Right lobe of liver (tissue), 6 donors: ENCODE results near the gene ALKBH3. TPM values are rescaled to one million over a fixed set of nuclear protein-coding genes. Genes with fewer than 3 reads are reported as not detected.
A peak's percentile ranks its signal among the peaks of the same experiment; 100 is the strongest.

Experiments
- ATAC-seq, 4 donors: fragments of 200-7000 bp; cut with Tn5 transposase; one replicate each; pipeline ENCODE4 v1.9.1; 2020; ENCODE audit warnings: mild to moderate bottlenecking in 4 of 4, moderate library complexity in 4 of 4
- DNase-seq, 3 donors: peaks; one replicate each; pipeline ENCODE4 v3.0.0-alpha.2; 2020
- H3K27ac ChIP-seq, 3 donors: fragments of 200-600 bp; one replicate each; pipeline ENCODE4 v1.8.0; 2022
- H3K27me3 ChIP-seq, 2 donors: fragments of 200-600 bp; one replicate each; pipeline ENCODE4 v1.8.0; 2022
- H3K36me3 ChIP-seq, 4 donors: fragments of 200-600 bp; sonication (generic) in 1 of 4; one replicate each; pipeline versions ENCODE4 v1.5.1 to v1.8.0; 2017 to 2022; ENCODE audit warnings: control low read depth in 1 of 4
- H3K4me1 ChIP-seq, 4 donors: fragments of 200-600 bp; sonication (generic) in 1 of 4; one replicate each; pipeline versions ENCODE4 v1.5.1 to v1.8.0; 2017 to 2022; ENCODE audit warnings: control low read depth in 1 of 4
- H3K4me3 ChIP-seq, 3 donors: fragments of 200-600 bp; one replicate each; pipeline ENCODE4 v1.8.0; 2022
- H3K9me3 ChIP-seq, 4 donors: fragments of 200-600 bp; sonication (generic) in 1 of 4; one replicate each; pipeline versions ENCODE4 v1.5.1 to v1.8.0; 2017 to 2022; ENCODE audit warnings: control low read depth in 1 of 4
- CTCF ChIP-seq, 4 donors: fragments of 200-600 bp in 3 of 4; fragments of 450-650 bp in 1 of 4; IDR thresholded peaks; one replicate each; pipeline versions ENCODE4 v1.5.1 to v1.8.0; 2016 to 2022; ENCODE audit warnings: antibody characterized with exemption in 4 of 4, mild to moderate bottlenecking in 2 of 4
- POLR2A ChIP-seq: fragments of 450-650 bp; IDR thresholded peaks from one replicate; pipeline ENCODE4 v1.6.1; 2017; ENCODE audit warnings: antibody characterized with exemption, mild to moderate bottlenecking
- WGBS: methylation state at CpG from one replicate; pipeline ENCODE4 v1.1.6; 2018; ENCODE audit warnings: low coverage, low lambda C conversion rate; ENCODE audit not compliant: insufficient coverage; ENCODE audit errors: missing lambda C conversion rate; 5-methylcytosine and 5-hydroxymethylcytosine counted together
- intact Hi-C, 2 donors: fragments of 100-400 bp; cut with DNase I; formaldehyde crosslinking; loops; one replicate each; pipeline versions ENCODE4 v1.11.2 to v1.14.1; 2022
- total RNA-seq, 6 experiments: library from RNA; depleted of rRNA in 2 of 6; stranded (reverse); fragments of >200 nt in 2 of 6; fragmentation: NEBNext Ultra II Directional in 3 of 6; extraction: Animal tissue kit (Norgen Biotek cat#: 25700) in 3 of 6; gene quantifications; one replicate each; pipeline versions ENCODE4 v1.1.0 to v1.2.4, GENCODE V29; 2016 to 2023
- donor health status: DM: no; HTN: yes; CAD: no.
- donor health status: DM: no; HTN: no; CAD: no.
- donor health status: DM: no; HTN: no; CAD: no.
- donor health status: DM: no; HTN: yes; CAD: no.
- donor health status: DM: no; HTN: yes; CAD: no.

The ALKBH3 gene
- total RNA-seq, 6 experiments from 2014 or later, result 11.2 to 20.2 (median 17.0) TPM

- DNase-seq, result no peak
- Histone ChIP-seq H3K4me1 (no peaks in the 10 kb centered on the region), H3K27ac (no peak overlapping the region), H3K4me3 (no peak overlapping the region), H3K9me3 (peaks cover 0 to 6% (median 0%) of the 10 kb centered on the region in 4 donors), H3K27me3 (no peaks in the 10 kb centered on the region), H3K36me3 (no peaks in the 10 kb centered on the region)
- 45% methylated on average over 2 of the region's 2 CpGs for WGBS
- intact Hi-C loops, result no loop called here
- TF ChIP-seq POLR2A (no peak), CTCF (IDR thresholded peaks at IDR 0.05) (no peak)
- ATAC-seq, result no peak
These were observed 87.0 kb downstream of the ALKBH3 start for GRCh38 chr11:43967661-43968060.

- no peak overlapping the region for H3K4me3 ChIP-seq
- intact Hi-C loops, result no loop called here
- H3K36me3 ChIP-seq, result no peaks in the 10 kb centered on the region
- no peaks in the 10 kb centered on the region for H3K27me3 ChIP-seq
- peaks cover 0 to 6% (median 0%) of the 10 kb centered on the region in 4 donors for H3K9me3 ChIP-seq
- no peak for TF ChIP-seq POLR2A
- TF ChIP-seq CTCF (IDR thresholded peaks at IDR 0.05), result no peak
- ATAC-seq, result peak in 3 of 4 donors; percentile 51 to 74 (median 56)
- 58% methylated on average over 4 of the region's 4 CpGs for WGBS
- no peak overlapping the region for H3K27ac ChIP-seq
- DNase-seq, result no peak
- no peaks in the 10 kb centered on the region for H3K4me1 ChIP-seq
These were observed 88.1 kb downstream of the ALKBH3 start for GRCh38 chr11:43968719-43969118.

- intact Hi-C loops, result no loop called here
- no peaks in the 10 kb centered on the region for H3K36me3 ChIP-seq
- no peak overlapping the region for H3K27ac ChIP-seq
- H3K4me1 ChIP-seq, result no peaks in the 10 kb centered on the region
- ATAC-seq (peak; percentile 42 to 67 (median 66)), DNase-seq (no peak)
- TF ChIP-seq POLR2A, result no peak
- TF ChIP-seq CTCF (IDR thresholded peaks at IDR 0.05), result no peak
- no peaks in the 10 kb centered on the region for H3K27me3 ChIP-seq
- 31% methylated on average over 4 of the region's 4 CpGs for WGBS
- H3K4me3 ChIP-seq, result no peak overlapping the region
- H3K9me3 ChIP-seq, result peaks cover 0 to 6% (median 0%) of the 10 kb centered on the region in 4 donors
These were observed 88.9 kb downstream of the ALKBH3 start for GRCh38 chr11:43969543-43969942.

Other genes starting within 250 kb of the ALKBH3 start
- 100 to 1,000 TPM in 2 of 6 experiments, 10 to 100 TPM in 4; 68.3 to 107 (median 93.2) TPM for gene HSD17B12, start 200.1 kb upstream of the ALKBH3 start, total RNA-seq
- 100 to 1,000 TPM in 1 of 6 experiments, 10 to 100 TPM in 2, 1 to 10 TPM in 3; 5.4 to 115 (median 27.7) TPM for gene C11orf96, start 61.8 kb downstream of the ALKBH3 start, total RNA-seq
- not detected for gene ACCSL, start 167.2 kb downstream of the ALKBH3 start, total RNA-seq
- 10 to 100 TPM in 4 of 6 experiments, 1 to 10 TPM in 2; 7.3 to 32.2 (median 15.4) TPM for gene ACCS, start 185.4 kb downstream of the ALKBH3 start, total RNA-seq
- gene EXT2, start 214.8 kb downstream of the ALKBH3 start, total RNA-seq, result 10 to 100 TPM; 21.9 to 31.3 (median 26.9) TPM